ENCODE data around the gene OAT.
A peak's percentile ranks its signal among the peaks of the same experiment; 100 is the strongest.

Gene OAT

GRCh38 chr10:124418726-124419501 lies at the start of gene OAT:
Gene OAT, minus strand, starts transcription at chr10:124418923. Its CDS starts 6,752 bp downstream, at chr10:124412171.
- Histone ChIP-seq H3K4me2 (ENCODE audit: low read depth, low read length) (peak within 1 kb of the TSS; percentile 98), H3K36me3 (replicated peaks; ENCODE audit: insufficient read depth, low read length) (no peaks in the 10 kb centered on the region), H3K9me2 (replicated peaks; ENCODE audit: insufficient read depth, low read length) (no peaks in the 10 kb centered on the region), H3K4me3 (ENCODE audit: low read length) (peak within 1 kb of the TSS; percentile 77), H3K27ac (ENCODE audit: low read length) (peak within 1 kb of the TSS; percentile 59; the same call in 1 of the 2 replicates), H3K9ac (ENCODE audit: low read length) (peak within 1 kb of the TSS; percentile 70), H4K20me1 (ENCODE audit: insufficient read depth, low read length) (no peaks in the 10 kb centered on the region), H3F3A (ENCODE audit: insufficient read depth, low read length) (peaks cover 5% of the 10 kb centered on the region; the same call in 1 of the 2 replicates), H3K79me2 (ENCODE audit: low read length) (peaks cover 41% of the 10 kb centered on the region), H3K9me3 (replicated peaks; ENCODE audit: insufficient read depth, low read length) (no peaks in the 10 kb centered on the region), H3K4me1 (ENCODE audit: low read length) (peaks cover 5% of the 10 kb centered on the region; the same call in 1 of the 2 replicates), H3K27me3 (replicated peaks; ENCODE audit: insufficient read depth, low read length) (no peaks in the 10 kb centered on the region), H2AFZ (ENCODE audit: low read length) (peak within 1 kb of the TSS; percentile 97)
- peak; percentile 35; the same call in 1 of the 2 replicates for TF ChIP-seq CTCF (IDR thresholded peaks at IDR 0.05; ENCODE audit: low read length)
- no peak for TF ChIP-seq EZH2phosphoT487 (IDR thresholded peaks at IDR 0.05; ENCODE audit: low read length)
- DNase-seq: peak; percentile 98

DNA sequence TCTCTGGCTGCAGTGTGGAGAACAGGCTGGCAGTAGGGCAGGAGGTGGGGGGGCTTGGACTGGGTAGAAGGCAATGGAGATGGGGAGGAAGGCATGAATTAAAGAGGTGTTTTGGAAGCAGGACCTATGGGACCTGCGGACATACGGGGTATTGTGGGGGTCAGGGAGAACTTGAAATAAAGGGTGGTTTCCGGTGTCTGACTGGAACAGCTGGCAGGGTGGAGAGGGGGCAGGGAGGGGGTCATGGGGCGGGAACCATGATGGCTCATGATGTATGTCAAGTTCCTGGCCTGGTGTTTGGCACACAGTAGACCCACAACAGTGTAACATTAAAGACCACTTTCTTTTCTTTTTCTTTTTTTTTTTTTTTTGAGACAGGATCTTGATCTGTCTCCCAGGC lies 48.4 kb upstream of the OAT start:
- no peak for DNase-seq
- Histone ChIP-seq H3K9me3 (replicated peaks; ENCODE audit: insufficient read depth, low read length) (no peaks in the 10 kb centered on the region), H3K9ac (ENCODE audit: low read length) (no peak overlapping the region), H3K36me3 (replicated peaks; ENCODE audit: insufficient read depth, low read length) (no peaks in the 10 kb centered on the region), H3K9me2 (replicated peaks; ENCODE audit: insufficient read depth, low read length) (no peaks in the 10 kb centered on the region), H3K79me2 (ENCODE audit: low read length) (no peaks in the 10 kb centered on the region), H3K4me3 (ENCODE audit: low read length) (no peak overlapping the region), H2AFZ (ENCODE audit: low read length) (no peak overlapping the region), H3K27ac (ENCODE audit: low read length) (no peak overlapping the region), H3K27me3 (replicated peaks; ENCODE audit: insufficient read depth, low read length) (no peaks in the 10 kb centered on the region), H4K20me1 (ENCODE audit: insufficient read depth, low read length) (no peaks in the 10 kb centered on the region), H3K4me1 (ENCODE audit: low read length) (0 out of 2 replicates have a peak, but pooled peaks cover 7% of the 10 kb centered on the region), H3K4me2 (ENCODE audit: low read depth, low read length) (no peak overlapping the region), H3F3A (ENCODE audit: insufficient read depth, low read length) (no peaks in the 10 kb centered on the region)
- TF ChIP-seq CTCF (IDR thresholded peaks at IDR 0.05; ENCODE audit: low read length): no peak
- no peak for TF ChIP-seq EZH2phosphoT487 (IDR thresholded peaks at IDR 0.05; ENCODE audit: low read length)
- TF ChIP-seq EZH2 (optimal IDR thresholded peaks at IDR 0.05; ENCODE audit: low read depth, low read length): no peak

DNA sequence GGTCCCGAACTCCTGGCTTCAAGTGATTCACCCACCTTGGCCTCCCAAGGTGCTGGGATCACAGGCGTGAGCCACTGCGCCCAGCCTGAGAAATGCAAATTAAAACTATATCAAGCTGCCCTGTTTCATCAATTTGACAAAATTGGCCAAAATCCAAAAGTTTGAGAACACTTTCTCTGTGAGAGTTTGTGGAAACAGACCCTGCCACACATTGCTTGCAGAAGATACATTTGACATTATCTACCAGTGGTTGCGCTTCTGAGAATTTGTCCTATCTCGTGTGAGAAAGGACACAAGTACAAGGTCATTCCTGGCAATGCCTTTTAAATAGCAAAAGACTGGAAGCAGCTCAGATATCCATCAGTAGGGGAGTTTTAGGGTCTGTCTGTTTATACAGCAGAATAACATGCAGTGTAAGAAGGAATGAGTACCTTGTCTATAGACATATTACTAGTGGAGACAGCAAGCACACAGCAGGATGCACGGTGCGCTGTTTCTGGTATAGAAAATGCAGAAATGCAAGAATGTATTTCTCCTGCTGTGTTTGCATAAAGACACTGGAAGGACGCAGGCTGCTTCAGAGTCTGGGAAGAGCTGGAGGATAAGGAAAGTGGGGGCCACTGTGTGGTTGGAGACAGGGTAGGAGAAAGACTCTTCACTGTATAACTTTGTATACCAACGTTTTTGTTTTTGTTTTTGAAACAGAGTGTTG lies 47.2 kb upstream of the OAT start:
- Histone ChIP-seq H3K4me1 (ENCODE audit: low read length) (0 out of 2 replicates have a peak, but pooled peaks cover 7% of the 10 kb centered on the region), H3K79me2 (ENCODE audit: low read length) (no peaks in the 10 kb centered on the region), H2AFZ (ENCODE audit: low read length) (no peak overlapping the region), H3K27me3 (replicated peaks; ENCODE audit: insufficient read depth, low read length) (no peaks in the 10 kb centered on the region), H3K9ac (ENCODE audit: low read length) (no peak overlapping the region), H3K4me2 (ENCODE audit: low read depth, low read length) (no peak overlapping the region), H3K9me3 (replicated peaks; ENCODE audit: insufficient read depth, low read length) (no peaks in the 10 kb centered on the region), H3K9me2 (replicated peaks; ENCODE audit: insufficient read depth, low read length) (no peaks in the 10 kb centered on the region), H3K27ac (ENCODE audit: low read length) (no peak overlapping the region), H3F3A (ENCODE audit: insufficient read depth, low read length) (no peaks in the 10 kb centered on the region), H3K36me3 (replicated peaks; ENCODE audit: insufficient read depth, low read length) (no peaks in the 10 kb centered on the region), H3K4me3 (ENCODE audit: low read length) (no peak overlapping the region), H4K20me1 (ENCODE audit: insufficient read depth, low read length) (no peaks in the 10 kb centered on the region)
- no peak for DNase-seq
- no peak for TF ChIP-seq EZH2phosphoT487 (IDR thresholded peaks at IDR 0.05; ENCODE audit: low read length)
- TF ChIP-seq EZH2 (optimal IDR thresholded peaks at IDR 0.05; ENCODE audit: low read depth, low read length): no peak
- TF ChIP-seq CTCF (IDR thresholded peaks at IDR 0.05; ENCODE audit: low read length): no peak

All from MM.1S (cell line).